ENCODE results near the gene NECTIN3.

NECTIN3 gene, protein sequence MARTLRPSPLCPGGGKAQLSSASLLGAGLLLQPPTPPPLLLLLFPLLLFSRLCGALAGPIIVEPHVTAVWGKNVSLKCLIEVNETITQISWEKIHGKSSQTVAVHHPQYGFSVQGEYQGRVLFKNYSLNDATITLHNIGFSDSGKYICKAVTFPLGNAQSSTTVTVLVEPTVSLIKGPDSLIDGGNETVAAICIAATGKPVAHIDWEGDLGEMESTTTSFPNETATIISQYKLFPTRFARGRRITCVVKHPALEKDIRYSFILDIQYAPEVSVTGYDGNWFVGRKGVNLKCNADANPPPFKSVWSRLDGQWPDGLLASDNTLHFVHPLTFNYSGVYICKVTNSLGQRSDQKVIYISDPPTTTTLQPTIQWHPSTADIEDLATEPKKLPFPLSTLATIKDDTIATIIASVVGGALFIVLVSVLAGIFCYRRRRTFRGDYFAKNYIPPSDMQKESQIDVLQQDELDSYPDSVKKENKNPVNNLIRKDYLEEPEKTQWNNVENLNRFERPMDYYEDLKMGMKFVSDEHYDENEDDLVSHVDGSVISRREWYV

GRCh38 chr3:111071257-111072030 lies at the start of gene NECTIN3:
TSS of gene NECTIN3 (plus strand) at chr3:111071816. CDS start at chr3:111072018, 202 bp downstream.
- DNase-seq: no peak

GRCh38 chr3:111027868-111028267 lies 43.7 kb upstream of the NECTIN3 start:
- DNase-seq: no peak

DNA sequence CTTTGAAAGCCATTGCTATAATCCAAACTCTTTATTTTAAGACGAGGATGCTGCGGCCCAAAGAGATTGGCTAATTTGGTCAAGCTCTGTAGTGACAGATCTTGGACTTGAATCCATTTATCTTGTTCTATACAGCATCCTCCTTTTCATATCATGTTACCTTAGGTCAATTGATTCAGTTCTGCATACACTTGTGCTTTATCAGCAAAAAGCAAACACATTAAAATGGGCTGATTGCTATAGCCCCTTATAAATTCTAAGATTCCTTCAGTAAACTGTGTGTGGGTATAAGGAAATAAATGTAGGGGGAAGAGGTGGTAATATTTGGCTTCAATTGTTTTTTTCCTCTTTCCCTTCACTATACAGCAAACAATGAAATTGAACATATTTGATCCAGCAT lies 40.1 kb upstream of the NECTIN3 start:
- DNase-seq: no peak

DNA sequence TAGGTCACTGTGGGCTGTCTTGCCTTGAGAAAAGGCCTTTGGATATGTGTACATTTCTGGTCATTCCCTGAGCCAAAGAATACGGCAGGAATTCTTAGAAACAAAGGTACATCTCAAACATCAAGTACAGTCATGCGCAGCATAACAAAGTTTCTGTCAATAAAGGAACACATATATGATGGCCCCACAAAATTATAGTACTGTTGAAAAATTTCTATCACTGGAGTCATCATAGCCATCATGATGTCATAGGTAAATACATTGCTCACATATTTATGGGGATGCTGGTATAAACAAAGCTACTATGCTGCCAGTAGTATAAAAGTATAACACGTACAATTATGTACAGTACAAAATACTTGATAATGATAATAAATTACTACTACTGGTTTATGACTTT lies 38.9 kb upstream of the NECTIN3 start:
- DNase-seq: no peak

- DNase-seq: no peak
Observed at GRCh38 chr3:111033470-111034050, 38.1 kb upstream of the NECTIN3 start.

- no peak for DNase-seq
Observed at GRCh38 chr3:111035316-111035715, 36.3 kb upstream of the NECTIN3 start.

GRCh38 chr3:111035902-111036301 lies 35.7 kb upstream of the NECTIN3 start:
- no peak for DNase-seq

DNA sequence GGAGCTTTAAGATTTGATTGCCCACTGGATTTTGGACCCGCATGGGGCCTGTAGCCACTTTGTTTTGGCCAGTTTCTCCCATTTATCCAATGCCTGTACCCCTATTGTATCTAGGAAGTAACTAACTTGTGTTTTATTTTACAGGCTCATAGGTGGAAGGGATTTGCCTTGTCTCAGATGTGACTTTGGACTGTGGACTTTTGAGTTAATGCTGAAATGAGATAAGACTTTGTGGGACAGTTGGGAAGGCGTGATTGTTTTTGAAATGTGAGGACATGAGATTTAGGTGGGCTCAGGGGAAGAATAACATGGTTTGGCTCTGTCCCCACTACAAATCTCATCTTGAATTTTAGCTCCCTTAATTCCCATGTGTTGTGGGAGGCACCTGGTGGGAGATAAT lies 30.7 kb upstream of the NECTIN3 start:
- no peak for DNase-seq

DNA sequence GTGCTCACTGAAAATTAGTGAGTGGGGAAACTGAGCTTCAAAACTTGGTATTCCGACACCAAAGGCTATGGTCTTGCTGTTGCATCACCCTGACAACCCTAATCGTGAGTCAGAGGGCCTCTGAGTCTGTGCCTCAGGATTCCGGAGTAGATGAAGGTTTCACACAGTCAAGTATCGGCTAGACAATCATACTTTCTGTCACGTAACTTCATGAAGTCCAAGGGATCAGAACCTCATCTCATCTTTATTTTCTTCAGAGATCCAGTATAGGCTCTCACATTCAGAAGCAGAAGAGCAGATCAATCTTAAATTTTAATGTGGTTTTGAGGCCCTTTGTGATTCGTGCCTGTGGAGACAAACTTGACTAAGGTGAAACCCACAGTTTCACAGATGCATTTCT lies 26.1 kb upstream of the NECTIN3 start:
- no peak for DNase-seq

GRCh38 chr3:111047042-111047441 lies 24.6 kb upstream of the NECTIN3 start:
- no peak for DNase-seq

DNA sequence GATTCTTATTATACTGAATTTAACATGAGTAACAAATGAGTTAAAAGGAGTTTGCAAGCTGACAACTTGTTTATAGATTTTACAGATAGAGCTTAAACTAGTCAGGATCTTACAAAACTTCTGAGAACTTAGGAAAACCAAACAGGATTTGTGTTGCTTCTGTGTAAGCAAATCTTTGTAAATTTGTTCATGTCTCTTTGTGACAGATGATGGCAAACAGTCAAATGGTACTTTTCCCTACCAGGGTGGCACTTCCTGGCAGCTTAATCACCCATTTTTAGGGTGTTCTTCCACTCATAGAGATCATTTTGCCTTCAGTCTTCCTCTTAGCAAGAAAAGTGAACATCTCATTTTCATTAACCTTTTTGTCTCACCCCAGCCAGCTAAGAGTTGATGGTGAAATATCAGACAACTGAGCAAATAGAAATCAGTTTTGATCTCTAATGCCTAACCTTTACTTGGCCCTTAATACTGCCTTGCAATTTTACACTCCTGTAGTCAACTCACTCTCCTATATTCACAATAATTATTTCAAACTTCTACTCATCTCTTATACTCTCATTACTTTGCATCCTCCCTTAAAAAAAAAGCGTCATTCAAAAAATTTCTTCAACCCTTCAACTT lies 23.7 kb upstream of the NECTIN3 start:
- no peak for DNase-seq

DNA sequence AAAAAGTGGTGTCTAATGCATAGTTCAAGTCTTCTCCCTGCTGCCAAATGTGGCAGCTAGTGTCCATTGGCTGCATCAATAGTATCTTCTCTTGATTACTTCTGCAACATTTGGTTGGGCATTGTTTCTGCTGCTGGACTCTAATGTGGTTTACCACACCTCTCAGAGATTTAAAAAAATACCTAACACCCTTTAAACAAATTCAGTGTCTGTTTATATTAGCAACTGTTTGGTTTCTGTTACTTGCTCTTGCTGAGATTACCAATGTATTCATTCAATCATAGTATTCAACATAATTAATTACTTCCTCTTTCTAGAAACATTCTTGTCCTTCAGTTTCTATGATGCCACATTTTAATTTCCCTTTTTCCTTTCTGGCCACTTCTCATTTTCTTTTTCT lies 20.3 kb upstream of the NECTIN3 start:
- no peak for DNase-seq

DNA sequence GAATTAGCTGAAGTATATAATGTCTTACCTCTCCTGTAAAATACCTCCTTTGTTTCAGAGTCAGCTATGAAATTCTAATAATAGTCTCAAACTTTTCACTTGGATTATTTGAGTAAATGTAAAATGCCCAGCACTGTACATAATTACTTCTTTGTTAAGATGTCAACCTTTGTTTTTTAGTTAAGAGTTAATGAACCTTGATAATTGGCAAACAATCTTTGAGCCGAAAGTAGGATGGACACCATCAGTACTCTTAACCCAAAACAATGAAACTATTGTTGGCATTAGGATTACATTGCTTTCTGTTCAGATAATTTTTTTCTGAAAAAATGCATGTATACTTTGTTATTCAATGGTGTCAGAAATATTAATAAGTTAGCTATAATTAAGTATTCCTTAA lies 3.0 kb upstream of the NECTIN3 start:
- no peak for DNase-seq

GRCh38 chr3:111069974-111070771 lies 1.4 kb upstream of the NECTIN3 start:
- DNase-seq: no peak

GRCh38 chr3:111070772-111071256 lies 802 bp upstream of the NECTIN3 start:
- no peak for DNase-seq

GRCh38 chr3:111072031-111072921 lies 660 bp downstream of the NECTIN3 start:
- no peak for DNase-seq

- DNase-seq: no peak
Observed at GRCh38 chr3:111073218-111073617, 1.6 kb downstream of the NECTIN3 start.

GRCh38 chr3:111076732-111077131 lies 5.1 kb downstream of the NECTIN3 start:
- no peak for DNase-seq

DNA sequence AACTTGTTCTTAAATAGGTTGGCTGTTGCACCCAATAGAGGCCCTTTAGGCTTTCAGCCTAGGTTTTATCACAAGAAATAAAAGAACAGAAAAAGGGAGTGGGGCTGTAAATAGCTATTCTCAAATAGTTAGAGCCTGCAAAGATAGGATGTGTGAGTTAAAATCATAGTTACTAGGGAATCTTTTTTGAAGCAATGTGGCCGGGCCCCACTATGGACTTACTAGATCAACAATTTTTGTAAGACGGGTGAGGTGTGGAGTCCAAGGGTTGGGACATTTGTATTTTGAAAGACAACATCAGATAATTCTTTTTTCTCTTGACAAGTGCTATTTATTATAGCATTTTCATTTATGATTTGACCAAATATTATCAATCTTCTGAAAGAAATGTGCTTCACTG lies 5.8 kb downstream of the NECTIN3 start:
- no peak for DNase-seq

DNA sequence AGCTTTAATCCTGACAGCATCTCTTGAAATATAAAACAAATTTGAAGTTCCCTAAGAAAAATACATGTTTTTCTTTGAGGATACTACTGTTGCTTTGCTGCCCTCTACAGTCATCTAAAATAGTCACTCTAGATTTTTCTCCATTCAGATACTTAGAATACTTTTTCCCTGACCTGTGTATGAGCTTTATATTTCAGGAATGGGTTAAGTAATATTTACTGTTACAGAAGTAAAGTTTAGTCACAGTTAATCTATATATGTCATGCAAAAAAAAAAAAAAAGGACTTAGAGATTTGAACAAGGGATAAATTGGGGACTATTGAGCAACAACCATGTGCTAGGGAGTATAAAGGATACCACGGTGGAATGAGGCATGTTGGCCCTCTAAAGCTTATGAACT lies 8.8 kb downstream of the NECTIN3 start:
- DNase-seq: no peak

DNA sequence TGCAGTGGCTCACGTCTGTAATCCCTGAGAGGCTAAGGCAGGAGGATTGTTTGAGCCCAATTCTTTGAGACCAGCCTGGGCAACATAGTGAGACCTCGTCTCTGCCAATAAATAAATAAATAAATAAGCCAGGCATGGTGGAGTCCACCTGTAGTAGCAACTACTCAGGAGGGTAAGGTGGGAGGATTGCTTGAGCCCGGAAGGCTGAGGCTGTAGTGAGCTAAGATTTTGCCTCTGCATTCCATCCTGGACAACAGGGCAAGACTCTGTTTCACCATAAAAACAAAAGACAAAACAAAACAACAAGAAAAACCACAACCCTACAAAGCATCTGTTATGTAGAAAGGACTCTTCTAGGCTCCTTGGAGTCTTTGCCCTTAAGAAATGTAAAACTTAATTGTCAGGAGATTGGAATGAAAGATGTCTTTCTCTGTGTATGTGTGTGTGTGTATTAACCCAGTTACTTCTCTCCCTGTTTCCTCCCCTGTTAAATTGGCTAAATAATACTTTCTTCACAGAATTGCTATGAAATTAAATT lies 9.5 kb downstream of the NECTIN3 start:
- DNase-seq: no peak

Data from GF-D8 (cell line).